Measurements from ENCODE around the gene PPIH. TPM values are rescaled to one million over a fixed set of nuclear protein-coding genes. Genes with fewer than 3 reads are reported as not detected.

Gene PPIH
- total and polyA plus RNA-seq, 4 donors, result 28.1 to 55.6 (median 49.0) TPM

GRCh38 chr1:42658877-42659337, 684 bp downstream of the PPIH start:
- H3K4me3 ChIP-seq (ENCODE audit: low read depth, low read length), result peak overlapping the region; percentile 95
- H3K27ac ChIP-seq (ENCODE audit: low read depth, low read length), result peak overlapping the region; percentile 57
- peaks cover 8% of the 10 kb centered on the region for H3K36me3 ChIP-seq (ENCODE audit: control insufficient read depth, insufficient read depth, low read length)
- H3K4me1 ChIP-seq (ENCODE audit: control insufficient read depth, insufficient read depth, low read length), result peaks cover 8% of the 10 kb centered on the region
- DNase-seq (ENCODE audit: low read depth in 4 of 6, low spot score in 6 of 6), result peak in 1 of 6 donors; percentile 5
- H3K27me3 ChIP-seq (ENCODE audit: control insufficient read depth, insufficient read depth, low read length), result no peaks in the 10 kb centered on the region
- H3K9me3 ChIP-seq (ENCODE audit: control insufficient read depth, insufficient read depth, low read length), result no peaks in the 10 kb centered on the region
- 3% methylated on average over 16 of the region's 20 CpGs for WGBS (ENCODE audit: insufficient coverage)

GRCh38 chr1:42660907-42661500, 2.8 kb downstream of the PPIH start:
- no CpG with 5 or more reads among the region's 3 CpGs for WGBS (ENCODE audit: insufficient coverage)
- Histone ChIP-seq H3K27ac (ENCODE audit: low read depth, low read length) (no peak overlapping the region), H3K4me3 (ENCODE audit: low read depth, low read length) (no peak overlapping the region), H3K4me1 (ENCODE audit: control insufficient read depth, insufficient read depth, low read length) (peaks cover 8% of the 10 kb centered on the region), H3K9me3 (ENCODE audit: control insufficient read depth, insufficient read depth, low read length) (no peaks in the 10 kb centered on the region), H3K36me3 (ENCODE audit: control insufficient read depth, insufficient read depth, low read length) (peaks cover 23% of the 10 kb centered on the region), H3K27me3 (ENCODE audit: control insufficient read depth, insufficient read depth, low read length) (no peaks in the 10 kb centered on the region)
- DNase-seq (ENCODE audit: low read depth in 4 of 6, low spot score in 6 of 6), result no peak

- H3K4me3 ChIP-seq (ENCODE audit: low read depth, low read length), result no peak overlapping the region
- H3K27me3 ChIP-seq (ENCODE audit: control insufficient read depth, insufficient read depth, low read length), result no peaks in the 10 kb centered on the region
- WGBS (ENCODE audit: insufficient coverage), result 85% methylated on average over 3 of the region's 3 CpGs
- no peak for DNase-seq (ENCODE audit: low read depth in 4 of 6, low spot score in 6 of 6)
- H3K9me3 ChIP-seq (ENCODE audit: control insufficient read depth, insufficient read depth, low read length), result no peaks in the 10 kb centered on the region
- H3K36me3 ChIP-seq (ENCODE audit: control insufficient read depth, insufficient read depth, low read length), result peaks cover 50% of the 10 kb centered on the region
- no peaks in the 10 kb centered on the region for H3K4me1 ChIP-seq (ENCODE audit: control insufficient read depth, insufficient read depth, low read length)
- no peak overlapping the region for H3K27ac ChIP-seq (ENCODE audit: low read depth, low read length)
Observed at GRCh38 chr1:42669936-42670335, 11.7 kb downstream of the PPIH start.

- no peak for DNase-seq (ENCODE audit: low read depth in 4 of 6, low spot score in 6 of 6)
- no peak overlapping the region for H3K4me3 ChIP-seq (ENCODE audit: low read depth, low read length)
- H3K4me1 ChIP-seq (ENCODE audit: control insufficient read depth, insufficient read depth, low read length), result no peaks in the 10 kb centered on the region
- H3K27me3 ChIP-seq (ENCODE audit: control insufficient read depth, insufficient read depth, low read length), result no peaks in the 10 kb centered on the region
- H3K36me3 ChIP-seq (ENCODE audit: control insufficient read depth, insufficient read depth, low read length), result peaks cover 45% of the 10 kb centered on the region
- H3K9me3 ChIP-seq (ENCODE audit: control insufficient read depth, insufficient read depth, low read length), result no peaks in the 10 kb centered on the region
- WGBS (ENCODE audit: insufficient coverage), result 100% methylated on average over 1 of the region's 4 CpGs
- no peak overlapping the region for H3K27ac ChIP-seq (ENCODE audit: low read depth, low read length)
Observed at GRCh38 chr1:42670425-42670824, 12.2 kb downstream of the PPIH start.

GRCh38 chr1:42674214-42674613, 16.0 kb downstream of the PPIH start:
- no peaks in the 10 kb centered on the region for H3K9me3 ChIP-seq (ENCODE audit: control insufficient read depth, insufficient read depth, low read length)
- no peak overlapping the region for H3K4me3 ChIP-seq (ENCODE audit: low read depth, low read length)
- H3K36me3 ChIP-seq (ENCODE audit: control insufficient read depth, insufficient read depth, low read length), result peaks cover 27% of the 10 kb centered on the region
- no peak overlapping the region for H3K27ac ChIP-seq (ENCODE audit: low read depth, low read length)
- H3K4me1 ChIP-seq (ENCODE audit: control insufficient read depth, insufficient read depth, low read length), result no peaks in the 10 kb centered on the region
- no peaks in the 10 kb centered on the region for H3K27me3 ChIP-seq (ENCODE audit: control insufficient read depth, insufficient read depth, low read length)
- no peak for DNase-seq (ENCODE audit: low read depth in 4 of 6, low spot score in 6 of 6)

GRCh38 chr1:42674682-42675081, 16.5 kb downstream of the PPIH start:
- Histone ChIP-seq H3K36me3 (ENCODE audit: control insufficient read depth, insufficient read depth, low read length) (peaks cover 27% of the 10 kb centered on the region), H3K4me1 (ENCODE audit: control insufficient read depth, insufficient read depth, low read length) (no peaks in the 10 kb centered on the region), H3K27me3 (ENCODE audit: control insufficient read depth, insufficient read depth, low read length) (no peaks in the 10 kb centered on the region), H3K4me3 (ENCODE audit: low read depth, low read length) (no peak overlapping the region), H3K9me3 (ENCODE audit: control insufficient read depth, insufficient read depth, low read length) (no peaks in the 10 kb centered on the region), H3K27ac (ENCODE audit: low read depth, low read length) (no peak overlapping the region)
- no peak for DNase-seq (ENCODE audit: low read depth in 4 of 6, low spot score in 6 of 6)
- no CpG with 5 or more reads among the region's 1 CpG for WGBS (ENCODE audit: insufficient coverage)

GRCh38 chr1:42675467-42675866, 17.2 kb downstream of the PPIH start:
- no peaks in the 10 kb centered on the region for H3K9me3 ChIP-seq (ENCODE audit: control insufficient read depth, insufficient read depth, low read length)
- no peak overlapping the region for H3K27ac ChIP-seq (ENCODE audit: low read depth, low read length)
- 100% methylated on average over 2 of the region's 3 CpGs for WGBS (ENCODE audit: insufficient coverage)
- H3K4me1 ChIP-seq (ENCODE audit: control insufficient read depth, insufficient read depth, low read length), result no peaks in the 10 kb centered on the region
- no peak overlapping the region for H3K4me3 ChIP-seq (ENCODE audit: low read depth, low read length)
- H3K27me3 ChIP-seq (ENCODE audit: control insufficient read depth, insufficient read depth, low read length), result no peaks in the 10 kb centered on the region
- no peak for DNase-seq (ENCODE audit: low read depth in 4 of 6, low spot score in 6 of 6)
- peaks cover 23% of the 10 kb centered on the region for H3K36me3 ChIP-seq (ENCODE audit: control insufficient read depth, insufficient read depth, low read length)

GRCh38 chr1:42676534-42677087, 18.4 kb downstream of the PPIH start:
- Histone ChIP-seq H3K36me3 (ENCODE audit: control insufficient read depth, insufficient read depth, low read length) (peaks cover 20% of the 10 kb centered on the region), H3K4me1 (ENCODE audit: control insufficient read depth, insufficient read depth, low read length) (peaks cover 5% of the 10 kb centered on the region), H3K4me3 (ENCODE audit: low read depth, low read length) (no peak overlapping the region), H3K9me3 (ENCODE audit: control insufficient read depth, insufficient read depth, low read length) (no peaks in the 10 kb centered on the region), H3K27ac (ENCODE audit: low read depth, low read length) (no peak overlapping the region), H3K27me3 (ENCODE audit: control insufficient read depth, insufficient read depth, low read length) (no peaks in the 10 kb centered on the region)
- no CpG with 5 or more reads among the region's 3 CpGs for WGBS (ENCODE audit: insufficient coverage)
- DNase-seq (ENCODE audit: low read depth in 4 of 6, low spot score in 6 of 6), result no peak

- DNase-seq (ENCODE audit: low read depth in 4 of 6, low spot score in 6 of 6), result peak in 1 of 6 donors; percentile 2
- H3K9me3 ChIP-seq (ENCODE audit: control insufficient read depth, insufficient read depth, low read length), result no peaks in the 10 kb centered on the region
- peaks cover 5% of the 10 kb centered on the region for H3K4me1 ChIP-seq (ENCODE audit: control insufficient read depth, insufficient read depth, low read length)
- 76% methylated on average over 3 of the region's 10 CpGs for WGBS (ENCODE audit: insufficient coverage)
- H3K27ac ChIP-seq (ENCODE audit: low read depth, low read length), result no peak overlapping the region
- H3K27me3 ChIP-seq (ENCODE audit: control insufficient read depth, insufficient read depth, low read length), result no peaks in the 10 kb centered on the region
- no peak overlapping the region for H3K4me3 ChIP-seq (ENCODE audit: low read depth, low read length)
- peaks cover 11% of the 10 kb centered on the region for H3K36me3 ChIP-seq (ENCODE audit: control insufficient read depth, insufficient read depth, low read length)
Observed at GRCh38 chr1:42679364-42679983, 21.3 kb downstream of the PPIH start.

- no peak for DNase-seq (ENCODE audit: low read depth in 4 of 6, low spot score in 6 of 6)
- Histone ChIP-seq H3K4me1 (ENCODE audit: control insufficient read depth, insufficient read depth, low read length) (peaks cover 5% of the 10 kb centered on the region), H3K36me3 (ENCODE audit: control insufficient read depth, insufficient read depth, low read length) (peaks cover 8% of the 10 kb centered on the region), H3K27me3 (ENCODE audit: control insufficient read depth, insufficient read depth, low read length) (no peaks in the 10 kb centered on the region), H3K27ac (ENCODE audit: low read depth, low read length) (no peak overlapping the region), H3K4me3 (ENCODE audit: low read depth, low read length) (no peak overlapping the region), H3K9me3 (ENCODE audit: control insufficient read depth, insufficient read depth, low read length) (no peaks in the 10 kb centered on the region)
- WGBS (ENCODE audit: insufficient coverage), result no CpG with 5 or more reads among the region's 2 CpGs
Observed at GRCh38 chr1:42680055-42680454, 21.8 kb downstream of the PPIH start.
